GM21360 (cell line): ENCODE data around the gene TMEM132D.
"Not testable (repeated sequence)": the region's sequence is repeated elsewhere in the genome, so short reads cannot be mapped to it uniquely, and the experiment has no call there.

ENCODE experiments used
- ATAC-seq: cut with Tn5 transposase; IDR thresholded peaks from one replicate; pipeline ENCODE4 v1.9.1; 2021; ENCODE audit warnings: mild to moderate bottlenecking, moderate library complexity; ENCODE audit not compliant: unreplicated experiment

TMEM132D gene

GRCh38 chr12:129549656-129550055 lies 354.2 kb downstream of the TMEM132D start:
- no peak for ATAC-seq

DNA sequence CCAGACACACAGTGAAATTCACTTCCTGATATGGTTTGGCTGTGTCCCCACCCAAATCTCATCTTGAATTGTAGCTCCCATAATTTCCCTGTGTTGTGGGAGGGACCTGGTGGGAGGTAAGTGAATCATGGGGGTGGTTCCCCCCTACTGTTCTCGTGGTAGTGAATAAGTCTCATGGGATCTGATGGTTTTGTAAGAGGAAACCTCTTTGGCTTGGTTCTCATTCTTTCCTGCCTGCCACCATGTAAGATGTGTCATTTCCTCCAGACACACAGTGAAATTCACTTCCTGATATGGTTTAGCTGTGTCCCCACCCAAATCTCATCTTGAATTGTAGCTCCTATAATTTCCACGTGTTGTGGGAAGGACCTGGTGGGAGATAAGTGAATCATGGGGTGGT lies 354.8 kb downstream of the TMEM132D start:
- not testable (repeated sequence) for ATAC-seq

DNA sequence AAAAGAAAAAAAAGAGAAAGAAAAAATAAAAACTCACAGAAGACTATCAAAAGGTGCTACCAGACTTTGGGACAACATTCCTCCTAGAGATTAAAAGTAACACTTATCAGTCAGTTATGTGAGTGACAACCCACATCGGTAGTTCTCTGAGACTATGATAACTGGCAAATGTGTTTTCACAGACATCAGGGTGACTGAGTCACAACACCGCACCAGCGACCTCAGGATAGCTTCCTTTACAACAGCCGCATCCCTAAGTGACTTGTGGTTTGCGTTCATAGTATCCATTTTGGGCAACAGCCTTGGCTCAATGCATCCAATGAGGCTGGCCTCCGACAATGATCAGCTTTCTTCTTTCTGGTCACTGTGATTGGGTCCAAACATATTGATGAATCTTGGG lies 359.1 kb downstream of the TMEM132D start:
- no peak for ATAC-seq

DNA sequence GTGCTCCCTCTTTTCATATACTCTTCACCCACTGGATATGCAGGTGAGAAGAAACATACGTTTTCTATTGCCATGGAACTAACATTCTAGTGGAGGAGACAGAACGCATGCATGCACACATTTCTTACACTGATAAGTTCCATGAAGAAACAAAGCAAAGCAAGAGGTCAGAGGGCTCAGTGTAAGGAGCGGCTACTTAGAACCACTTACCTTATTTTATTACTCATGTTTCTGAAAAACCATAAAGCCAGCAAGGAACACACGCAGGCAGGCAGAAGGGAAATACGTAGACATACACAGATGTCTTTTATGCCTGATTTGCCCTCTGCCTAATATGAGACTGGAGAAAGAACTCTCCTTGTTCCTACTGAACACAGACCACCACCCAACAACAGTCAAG lies 362.9 kb downstream of the TMEM132D start:
- ATAC-seq: no peak

DNA sequence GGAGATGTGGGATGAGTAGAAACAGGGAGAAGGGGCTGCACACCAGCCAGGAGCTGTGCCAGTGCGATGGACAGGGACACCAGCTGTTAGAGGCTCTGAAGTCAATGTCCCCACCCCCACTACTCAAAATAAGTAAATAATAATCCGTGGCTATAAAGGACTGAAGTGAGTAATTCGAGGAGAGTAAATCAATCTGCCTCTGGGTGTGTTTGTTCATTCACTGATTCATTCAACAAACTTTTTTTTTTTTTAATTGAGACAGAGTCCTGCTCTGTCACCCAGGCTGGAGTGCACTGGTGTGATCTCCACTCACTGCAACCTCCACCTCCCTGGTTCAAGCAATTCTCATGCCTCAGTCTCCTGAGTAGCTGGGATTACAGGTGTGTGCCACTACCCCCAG lies 363.6 kb downstream of the TMEM132D start:
- ATAC-seq: no peak

DNA sequence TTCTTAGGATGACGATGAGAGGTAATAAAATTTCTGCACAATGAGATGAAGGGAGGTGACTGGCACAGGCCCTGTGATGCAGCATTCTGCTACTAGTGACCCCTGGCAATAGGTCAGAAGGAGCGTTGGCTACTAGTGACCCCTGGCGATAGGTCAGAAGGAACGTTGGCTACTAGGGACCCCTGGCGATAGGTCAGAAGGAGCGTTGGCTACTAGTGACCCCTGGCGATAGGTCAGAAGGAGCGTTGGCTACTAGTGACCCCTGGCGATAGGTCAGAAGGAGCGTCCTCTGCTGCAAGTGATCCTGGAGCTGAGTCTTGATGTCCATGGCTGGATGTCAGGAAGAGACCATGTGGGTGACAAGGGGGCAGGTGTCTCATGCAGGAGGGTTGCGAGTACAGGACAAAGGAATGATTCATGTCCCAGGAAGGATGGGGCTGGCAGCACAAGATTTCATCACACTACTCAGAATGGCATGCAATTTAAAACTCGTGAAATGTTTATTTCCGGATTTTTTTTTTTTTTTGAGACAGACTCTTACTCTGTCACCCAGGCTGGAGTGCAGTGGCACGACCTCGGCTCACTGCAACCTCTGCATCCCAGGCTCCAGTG lies 365.0 kb downstream of the TMEM132D start:
- ATAC-seq: not testable (repeated sequence)

DNA sequence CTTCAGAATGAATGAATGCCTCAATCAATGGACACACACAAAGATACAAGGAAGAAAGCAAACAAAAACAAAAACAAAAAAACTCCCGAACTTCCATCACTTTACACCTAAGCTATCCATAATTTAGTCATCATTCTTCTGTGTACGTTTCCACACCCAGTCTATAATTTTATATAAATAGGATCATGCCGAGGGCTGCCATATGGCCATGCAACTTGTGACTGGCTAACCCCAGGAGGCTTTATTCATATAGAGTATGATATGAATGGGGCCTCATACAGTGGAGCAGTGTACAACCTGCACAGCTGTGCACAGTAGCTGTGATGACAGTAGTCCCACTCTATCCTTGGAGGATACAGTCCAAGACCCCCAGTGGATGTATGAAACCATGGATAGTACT lies 365.7 kb downstream of the TMEM132D start:
- no peak for ATAC-seq

DNA sequence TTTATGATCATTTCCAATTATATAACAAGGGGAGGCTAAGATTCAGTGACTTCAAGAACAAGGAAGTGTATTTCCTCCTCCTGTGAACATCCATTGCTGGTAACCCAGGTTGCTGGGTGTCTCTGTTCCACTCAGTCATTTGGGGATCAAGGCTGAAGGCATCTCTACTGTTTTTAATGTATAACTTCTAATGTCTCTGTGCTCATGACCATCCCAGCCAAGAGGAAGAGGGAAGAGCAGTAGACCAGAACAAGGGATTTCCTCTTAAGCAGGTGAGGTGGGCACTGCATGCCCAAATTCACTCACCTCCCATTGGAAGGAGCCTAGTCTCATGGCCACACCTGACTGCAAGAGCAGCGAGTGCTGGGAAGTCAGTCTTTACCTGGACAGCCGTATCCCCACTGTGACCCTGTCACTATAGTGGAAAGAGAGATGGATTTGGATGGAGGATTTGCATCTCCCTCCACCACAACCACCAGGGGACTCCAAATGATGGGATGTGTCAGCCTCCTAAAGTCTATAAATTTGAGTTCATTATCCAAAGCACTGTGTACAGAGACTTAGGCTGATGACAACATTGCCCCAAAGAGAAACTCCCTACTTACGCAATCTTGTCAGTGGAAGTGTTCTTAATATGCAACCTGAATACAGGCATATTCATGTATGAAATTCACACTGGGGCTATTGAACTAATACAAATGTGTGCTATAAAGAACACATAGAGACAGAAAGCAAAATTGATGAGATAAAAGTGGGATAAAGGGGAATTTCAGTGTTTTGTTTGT lies 368.7 kb downstream of the TMEM132D start:
- ATAC-seq: no peak

DNA sequence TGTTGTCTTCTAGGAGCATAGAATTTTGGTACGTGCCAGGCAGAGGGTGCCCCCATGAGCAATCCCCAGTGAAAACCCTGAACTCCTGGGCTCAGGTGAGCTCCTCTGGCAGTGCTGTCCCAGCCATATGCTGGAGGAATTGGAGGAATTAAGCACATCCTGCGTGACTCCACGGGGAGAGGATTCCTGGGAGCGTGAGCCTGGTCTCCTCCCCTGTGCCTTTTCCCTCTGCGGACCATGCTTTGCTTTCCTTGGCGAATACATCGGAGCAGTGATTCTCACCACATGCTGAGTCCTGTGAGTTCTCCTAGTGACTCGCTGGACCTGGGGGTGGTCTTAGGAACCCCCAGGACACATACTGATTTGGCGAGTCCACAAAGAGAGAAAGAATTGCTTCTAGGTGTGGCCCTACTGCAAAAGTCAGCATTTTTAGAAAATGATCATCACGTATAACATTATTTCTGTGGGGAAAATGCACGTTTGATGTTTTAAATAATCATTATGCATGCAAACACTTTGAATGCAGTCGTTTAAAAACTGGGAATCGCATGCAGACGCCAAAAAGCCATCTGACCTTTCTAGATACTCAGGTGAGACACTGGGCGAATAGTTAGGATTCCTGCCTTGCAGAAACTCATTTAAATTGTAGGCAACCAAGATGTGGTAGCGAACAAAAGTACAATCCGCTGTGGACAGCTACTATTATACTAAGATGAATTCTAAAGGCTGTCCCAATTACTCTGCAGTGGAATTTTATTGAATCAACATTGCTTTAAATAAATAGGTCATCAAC lies 370.9 kb downstream of the TMEM132D start:
- no peak for ATAC-seq

GRCh38 chr12:129532082-129532481 lies 371.7 kb downstream of the TMEM132D start:
- no peak for ATAC-seq

- ATAC-seq: no peak
These were observed 372.8 kb downstream of the TMEM132D start for GRCh38 chr12:129530984-129531383.

- no peak for ATAC-seq
These were observed 373.3 kb downstream of the TMEM132D start for GRCh38 chr12:129530517-129530916.

GRCh38 chr12:129527506-129527905 lies 376.3 kb downstream of the TMEM132D start:
- no peak for ATAC-seq

- ATAC-seq: no peak
These were observed 380.2 kb downstream of the TMEM132D start for GRCh38 chr12:129523621-129524020.

DNA sequence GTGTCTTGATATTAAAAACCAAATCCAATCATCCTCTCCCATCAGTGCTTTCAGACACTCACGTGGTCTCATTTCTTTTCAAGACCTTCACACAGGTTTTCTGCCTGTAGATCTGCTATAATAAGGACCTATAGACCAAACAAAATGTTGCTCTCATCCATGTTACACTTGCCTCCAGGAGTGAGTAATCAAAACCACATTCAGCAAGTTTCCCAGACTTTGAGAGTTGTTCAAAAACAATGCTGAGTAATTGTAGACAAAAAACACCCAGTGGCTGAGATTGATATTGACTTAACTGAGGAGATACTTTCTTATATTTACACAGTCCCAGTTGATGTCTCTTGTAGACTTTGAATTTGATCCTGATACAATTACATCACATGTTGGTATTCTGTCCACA lies 383.1 kb downstream of the TMEM132D start:
- no peak for ATAC-seq

- ATAC-seq: no peak
These were observed 400.0 kb downstream of the TMEM132D start for GRCh38 chr12:129503802-129504201.

DNA sequence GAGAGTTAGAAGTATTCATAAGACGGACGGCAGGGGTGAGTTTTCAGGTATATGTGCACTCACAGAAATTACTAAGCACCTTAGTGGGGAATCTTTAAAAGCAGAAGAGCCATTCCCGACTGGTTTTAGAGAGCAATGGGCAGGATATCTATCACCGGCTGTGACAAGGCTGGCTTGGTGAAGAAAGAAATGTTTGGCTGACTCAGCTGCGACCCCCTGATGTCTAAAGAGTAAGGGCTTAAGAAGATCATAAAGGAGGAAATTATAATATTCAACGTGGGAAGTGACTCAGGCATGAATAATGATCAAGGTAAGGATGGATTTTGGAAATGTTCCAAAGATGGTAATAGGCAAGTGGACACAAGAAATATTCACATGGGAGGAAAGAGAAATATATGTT lies 407.6 kb downstream of the TMEM132D start:
- no peak for ATAC-seq

GRCh38 chr12:129494766-129495165 lies 409.1 kb downstream of the TMEM132D start:
- ATAC-seq: no peak

- ATAC-seq: no peak
These were observed 409.6 kb downstream of the TMEM132D start for GRCh38 chr12:129494260-129494659.

DNA sequence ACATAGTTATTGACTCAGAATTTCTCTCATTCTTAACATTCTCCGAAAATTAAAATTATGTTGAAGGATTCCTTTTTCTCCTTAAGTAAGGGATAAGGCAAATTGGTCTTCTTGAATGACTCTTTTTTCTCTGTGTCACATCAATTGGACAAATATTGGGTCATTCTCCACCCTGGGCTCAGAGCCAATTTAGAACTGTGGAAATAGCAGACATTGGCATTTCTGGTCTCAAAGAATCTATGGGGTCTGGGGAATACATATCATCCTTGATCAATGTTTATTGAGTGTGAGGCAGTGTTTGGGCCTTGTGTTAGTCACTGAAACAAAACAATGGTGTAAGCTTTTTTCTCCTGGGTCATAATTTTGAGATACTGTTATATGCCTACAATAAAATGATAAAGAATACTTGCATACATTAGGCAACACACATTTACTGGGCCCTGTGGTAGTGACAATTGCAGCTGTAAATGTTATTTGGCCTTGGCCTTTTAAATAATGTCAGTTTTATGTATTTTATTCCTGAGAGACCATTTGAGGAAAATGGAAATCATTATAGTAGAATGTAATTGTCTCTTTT lies 414.6 kb downstream of the TMEM132D start:
- no peak for ATAC-seq

- no peak for ATAC-seq
These were observed 416.9 kb downstream of the TMEM132D start for GRCh38 chr12:129486931-129487330.
